Neural crest cell (in vitro differentiated cells): Measurements from ENCODE around the gene HMHB1. TPM values are rescaled to one million over a fixed set of nuclear protein-coding genes. Genes with fewer than 3 reads are reported as not detected.

Experiments used
- DNase-seq: peaks from one replicate; pipeline ENCODE4 v3.0.0; 2021; ENCODE audit warnings: low read depth, mixed read lengths, low spot score
- H3K27ac Mint-ChIP-seq: one replicate; pipeline ENCODE4 v1.8.0; 2021; ENCODE audit warnings: mild to moderate bottlenecking, mixed read lengths; ENCODE audit not compliant: unreplicated experiment
- H3K27me3 Mint-ChIP-seq: 2 replicates; pipeline ENCODE4 v1.8.0; 2021; ENCODE audit warnings: low read depth, mild to moderate bottlenecking, mixed read lengths
- H3K36me3 Mint-ChIP-seq: 2 replicates; pipeline ENCODE4 v1.8.0; 2021; ENCODE audit warnings: low read depth, mild to moderate bottlenecking, mixed read lengths
- H3K4me1 Mint-ChIP-seq: 2 replicates; pipeline ENCODE4 v1.8.0; 2021; ENCODE audit warnings: mixed read lengths
- H3K4me3 Mint-ChIP-seq: one replicate; pipeline ENCODE4 v1.8.0; 2021; ENCODE audit warnings: mild to moderate bottlenecking, mixed read lengths
- H3K9me3 Mint-ChIP-seq: 2 replicates; pipeline ENCODE4 v1.8.0; 2021; ENCODE audit warnings: mixed read lengths
- total RNA-seq: library from RNA; stranded (reverse); gene quantifications from 2 replicates; pipeline ENCODE4 v1.2.1, GENCODE V29; 2021
- TF ChIP-seq, protein P1 (sequence below): fragments of 200-600 bp; sonication (generic); conservative IDR thresholded peaks from 2 replicates; pipeline ENCODE4 v1.5.0; 2021; ENCODE audit warnings: antibody characterized with exemption, mild to moderate bottlenecking

Gene HMHB1
- total RNA-seq, 1 donor from 2014 or later, result not detected

DNA sequence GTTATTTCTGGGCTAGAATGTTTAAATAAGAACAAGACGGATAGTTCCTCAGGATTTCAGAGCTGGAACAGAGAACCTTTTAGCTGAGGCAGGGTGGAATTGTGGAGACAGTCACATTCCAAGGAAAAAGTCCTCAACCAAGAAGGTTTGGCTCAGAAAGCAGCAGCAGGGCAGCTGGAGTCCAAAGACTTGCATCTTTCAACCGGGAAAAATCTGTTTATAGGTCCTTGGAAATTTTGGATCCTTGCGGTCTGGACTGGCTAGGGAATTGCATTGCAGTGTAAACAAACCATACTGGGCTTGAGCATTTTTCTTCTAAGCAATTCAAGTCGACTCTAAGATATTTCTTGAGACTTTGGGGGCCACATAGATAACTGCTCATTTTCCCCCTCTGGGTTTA is 40.8 kb upstream of the HMHB1 start:
- H3K27ac Mint-ChIP-seq, result no peak overlapping the region
- TF ChIP-seq, protein P1, sequence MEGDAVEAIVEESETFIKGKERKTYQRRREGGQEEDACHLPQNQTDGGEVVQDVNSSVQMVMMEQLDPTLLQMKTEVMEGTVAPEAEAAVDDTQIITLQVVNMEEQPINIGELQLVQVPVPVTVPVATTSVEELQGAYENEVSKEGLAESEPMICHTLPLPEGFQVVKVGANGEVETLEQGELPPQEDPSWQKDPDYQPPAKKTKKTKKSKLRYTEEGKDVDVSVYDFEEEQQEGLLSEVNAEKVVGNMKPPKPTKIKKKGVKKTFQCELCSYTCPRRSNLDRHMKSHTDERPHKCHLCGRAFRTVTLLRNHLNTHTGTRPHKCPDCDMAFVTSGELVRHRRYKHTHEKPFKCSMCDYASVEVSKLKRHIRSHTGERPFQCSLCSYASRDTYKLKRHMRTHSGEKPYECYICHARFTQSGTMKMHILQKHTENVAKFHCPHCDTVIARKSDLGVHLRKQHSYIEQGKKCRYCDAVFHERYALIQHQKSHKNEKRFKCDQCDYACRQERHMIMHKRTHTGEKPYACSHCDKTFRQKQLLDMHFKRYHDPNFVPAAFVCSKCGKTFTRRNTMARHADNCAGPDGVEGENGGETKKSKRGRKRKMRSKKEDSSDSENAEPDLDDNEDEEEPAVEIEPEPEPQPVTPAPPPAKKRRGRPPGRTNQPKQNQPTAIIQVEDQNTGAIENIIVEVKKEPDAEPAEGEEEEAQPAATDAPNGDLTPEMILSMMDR, result no peak

DNA sequence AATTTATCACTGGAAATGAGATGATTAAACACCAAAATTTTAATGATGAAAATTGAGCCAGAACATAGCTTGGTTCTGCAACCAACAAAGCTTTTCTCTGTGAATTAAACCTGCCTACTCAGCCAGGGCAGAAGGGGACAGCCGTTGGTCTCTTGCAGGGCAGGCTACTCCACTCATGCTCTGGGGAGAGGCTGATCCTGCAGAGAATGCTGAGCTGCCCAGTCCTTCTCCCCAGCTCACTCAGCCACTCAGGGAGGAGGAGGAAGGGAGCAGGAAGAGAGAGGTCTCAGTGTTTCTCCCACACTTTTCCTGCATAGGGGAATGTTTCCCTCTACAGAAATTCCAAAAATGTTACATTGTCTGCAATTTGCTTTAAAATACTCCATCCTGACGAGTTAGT is 40.4 kb upstream of the HMHB1 start:
- Mint-ChIP-seq H3K36me3 (no peaks in the 10 kb centered on the region), H3K27ac (no peak overlapping the region), H3K4me1 (peaks cover 6% of the 10 kb centered on the region), H3K9me3 (no peaks in the 10 kb centered on the region), H3K4me3 (no peak overlapping the region), H3K27me3 (no peaks in the 10 kb centered on the region)
- no peak for DNase-seq
- TF ChIP-seq, protein P1, result no peak

More for the DNA sequence above, 40.8 kb upstream of the HMHB1 start:
- Mint-ChIP-seq H3K27me3 (no peaks in the 10 kb centered on the region), H3K4me3 (no peak overlapping the region), H3K36me3 (no peaks in the 10 kb centered on the region), H3K4me1 (peaks cover 6% of the 10 kb centered on the region), H3K9me3 (no peaks in the 10 kb centered on the region)
- DNase-seq, result no peak

DNA sequence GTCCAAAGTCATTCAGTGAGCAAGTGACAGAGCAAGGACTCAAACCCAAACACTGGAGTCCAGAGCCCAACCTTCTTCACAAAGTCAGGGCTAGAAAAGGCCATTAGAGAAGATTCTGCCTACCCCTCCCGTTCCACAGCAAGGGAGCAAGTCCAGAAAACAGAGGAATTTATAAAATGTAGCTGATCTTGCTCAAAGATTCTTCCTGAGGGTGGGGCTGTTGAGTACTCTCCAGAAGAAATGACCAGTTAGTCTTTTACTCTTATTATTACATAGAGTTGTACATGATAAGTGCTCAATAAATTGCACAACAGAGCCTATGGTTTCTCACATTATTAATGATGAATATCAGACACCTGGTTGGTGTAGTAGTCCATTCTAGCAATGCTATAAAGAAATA is 39.3 kb upstream of the HMHB1 start:
- no peaks in the 10 kb centered on the region for H3K27me3 Mint-ChIP-seq
- DNase-seq, result no peak
- TF ChIP-seq, protein P1, result no peak
- H3K4me1 Mint-ChIP-seq, result peaks cover 6% of the 10 kb centered on the region
- no peak overlapping the region for H3K4me3 Mint-ChIP-seq
- H3K36me3 Mint-ChIP-seq, result no peaks in the 10 kb centered on the region
- no peak overlapping the region for H3K27ac Mint-ChIP-seq
- no peaks in the 10 kb centered on the region for H3K9me3 Mint-ChIP-seq

GRCh38 chr5:143775258-143775657 is 36.7 kb upstream of the HMHB1 start:
- DNase-seq, result no peak
- no peaks in the 10 kb centered on the region for H3K36me3 Mint-ChIP-seq

GRCh38 chr5:143776951-143777350 is 35.0 kb upstream of the HMHB1 start:
- TF ChIP-seq, protein P1, result no peak
- Mint-ChIP-seq H3K27ac (no peak overlapping the region), H3K27me3 (no peaks in the 10 kb centered on the region), H3K36me3 (no peaks in the 10 kb centered on the region), H3K4me1 (peaks cover 7% of the 10 kb centered on the region), H3K4me3 (no peak overlapping the region), H3K9me3 (peaks cover 6% of the 10 kb centered on the region)
- no peak for DNase-seq

More at GRCh38 chr5:143775258-143775657, 36.7 kb upstream of the HMHB1 start:
- Mint-ChIP-seq H3K27ac (peak overlapping the region; percentile 50), H3K4me3 (no peak overlapping the region), H3K27me3 (no peaks in the 10 kb centered on the region), H3K9me3 (peaks cover 6% of the 10 kb centered on the region), H3K4me1 (peaks cover 6% of the 10 kb centered on the region)
- TF ChIP-seq, protein P1, result no peak

DNA sequence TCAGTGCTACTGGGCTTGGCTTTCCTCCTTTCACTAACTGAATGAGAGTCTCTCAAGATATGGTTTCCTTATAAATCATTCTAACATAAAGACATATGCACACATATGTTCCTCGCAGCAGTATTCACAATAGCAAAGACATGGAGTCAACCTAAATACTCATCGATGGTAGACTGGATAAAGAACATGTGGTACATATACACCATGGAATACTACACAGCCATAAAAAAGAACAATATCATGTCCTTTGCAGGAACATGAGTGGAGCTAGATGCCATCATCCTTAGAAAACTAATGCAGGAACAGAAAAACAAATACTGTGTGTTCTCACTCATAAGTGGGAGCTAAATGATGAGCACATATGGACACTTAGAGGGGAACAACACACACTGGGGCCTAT is 32.5 kb upstream of the HMHB1 start:
- H3K9me3 Mint-ChIP-seq, result peaks cover 11% of the 10 kb centered on the region
- H3K27me3 Mint-ChIP-seq, result no peaks in the 10 kb centered on the region
- TF ChIP-seq, protein P1, result no peak

More for the DNA sequence above, 32.5 kb upstream of the HMHB1 start:
- Mint-ChIP-seq H3K4me3 (no peak overlapping the region), H3K36me3 (peaks cover 2% of the 10 kb centered on the region), H3K4me1 (peaks cover 18% of the 10 kb centered on the region), H3K27ac (no peak overlapping the region)
- DNase-seq, result no peak
